GM19035 (cell line): ENCODE data around the gene SAMD1.

ENCODE experiments used
- ATAC-seq: cut with Tn5 transposase; IDR thresholded peaks from one replicate; pipeline ENCODE4 v1.9.1; 2021; ENCODE audit not compliant: unreplicated experiment

The SAMD1 gene

DNA sequence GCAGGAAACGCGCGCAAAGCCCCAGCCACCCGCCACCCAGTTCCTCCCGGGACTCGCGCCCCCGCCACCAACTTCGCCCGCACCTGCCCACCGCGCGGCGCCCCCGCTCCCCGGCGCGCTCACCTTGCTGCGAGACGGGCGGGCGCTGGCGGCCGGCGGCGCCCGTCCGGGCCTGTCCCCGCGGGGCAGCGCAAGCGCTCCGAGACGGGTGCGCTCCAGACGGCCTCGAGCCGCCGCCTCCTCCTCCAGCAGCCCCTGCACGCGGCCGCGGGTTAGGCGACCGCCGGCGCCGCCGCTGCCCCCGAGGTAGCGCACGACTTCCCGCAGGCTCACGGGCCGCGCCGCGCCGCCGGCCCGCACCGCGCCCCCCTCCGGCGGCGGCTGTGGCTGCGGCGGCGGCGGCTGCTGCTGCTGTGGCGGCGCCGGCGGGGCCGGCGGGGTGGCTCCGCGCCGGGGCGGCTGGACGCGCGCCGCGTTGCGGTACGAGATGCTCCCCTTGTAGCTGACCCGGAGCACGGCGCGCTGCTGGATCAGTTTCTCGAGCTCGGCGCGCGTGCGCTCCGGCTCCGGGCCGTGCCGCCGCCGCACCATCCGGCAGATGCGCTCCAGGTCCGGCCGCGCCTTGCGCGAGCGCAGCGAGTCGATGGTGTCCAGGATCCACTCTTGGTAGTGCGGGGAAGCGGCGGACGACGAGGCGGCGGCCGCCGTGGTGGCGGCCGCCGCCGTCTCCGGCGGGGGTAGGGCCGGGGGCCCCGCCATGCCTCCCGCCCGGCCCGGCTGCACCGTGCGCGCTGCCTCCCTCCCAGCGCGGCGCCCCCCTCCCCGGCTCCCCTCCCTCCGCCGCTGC lies 666 bp downstream of the SAMD1 start:
- ATAC-seq = no peak

- no peak for ATAC-seq
These were observed 1.2 kb downstream of the SAMD1 start for GRCh38 chr19:14089412-14089661.

- ATAC-seq = no peak
These were observed 1.7 kb downstream of the SAMD1 start for GRCh38 chr19:14088634-14089411.

DNA sequence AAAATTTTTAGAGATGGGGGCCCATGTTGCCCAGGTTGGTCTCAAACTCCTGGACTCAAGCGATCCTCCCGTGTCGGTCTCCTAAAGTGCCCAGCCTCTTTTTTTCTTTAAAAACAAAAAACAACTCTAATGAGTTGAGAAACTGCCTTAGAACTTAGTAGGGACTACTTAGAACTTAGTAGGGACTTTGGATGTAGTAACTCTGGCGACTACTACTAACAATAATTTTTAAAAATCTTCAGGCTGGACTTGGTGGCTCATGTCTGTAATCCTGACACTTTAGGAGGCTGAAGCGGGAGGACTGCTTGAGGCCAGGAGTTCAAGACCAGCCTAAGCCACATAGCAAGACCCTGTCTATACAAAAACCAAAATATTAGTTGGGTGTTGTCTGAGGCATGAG lies 4.5 kb downstream of the SAMD1 start:
- no peak for ATAC-seq

- ATAC-seq = no peak
These were observed 5.1 kb downstream of the SAMD1 start, which contains the start of gene C19orf67 for GRCh38 chr19:14085309-14085995. C19orf67 (minus strand) TSS chr19:14085783; CDS start chr19:14085627, 156 bp downstream.

DNA sequence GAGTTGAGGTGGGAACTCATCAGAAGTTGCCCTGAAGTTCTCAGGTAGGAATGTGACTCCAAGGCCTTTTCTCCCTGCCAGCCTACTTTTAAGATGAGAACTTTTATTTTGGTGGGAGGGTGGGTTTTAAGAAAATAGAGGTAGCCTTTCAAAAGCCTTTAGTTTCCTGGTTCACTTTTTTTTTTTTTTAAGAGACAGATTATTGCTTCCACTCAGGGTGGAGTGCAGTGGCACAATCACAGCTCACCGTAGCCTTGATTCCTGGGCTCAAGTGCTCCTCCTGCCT lies 7.9 kb downstream of the SAMD1 start:
- ATAC-seq = no peak

- ATAC-seq = peak; percentile 4
These were observed 8.5 kb downstream of the SAMD1 start for GRCh38 chr19:14081797-14082674.

DNA sequence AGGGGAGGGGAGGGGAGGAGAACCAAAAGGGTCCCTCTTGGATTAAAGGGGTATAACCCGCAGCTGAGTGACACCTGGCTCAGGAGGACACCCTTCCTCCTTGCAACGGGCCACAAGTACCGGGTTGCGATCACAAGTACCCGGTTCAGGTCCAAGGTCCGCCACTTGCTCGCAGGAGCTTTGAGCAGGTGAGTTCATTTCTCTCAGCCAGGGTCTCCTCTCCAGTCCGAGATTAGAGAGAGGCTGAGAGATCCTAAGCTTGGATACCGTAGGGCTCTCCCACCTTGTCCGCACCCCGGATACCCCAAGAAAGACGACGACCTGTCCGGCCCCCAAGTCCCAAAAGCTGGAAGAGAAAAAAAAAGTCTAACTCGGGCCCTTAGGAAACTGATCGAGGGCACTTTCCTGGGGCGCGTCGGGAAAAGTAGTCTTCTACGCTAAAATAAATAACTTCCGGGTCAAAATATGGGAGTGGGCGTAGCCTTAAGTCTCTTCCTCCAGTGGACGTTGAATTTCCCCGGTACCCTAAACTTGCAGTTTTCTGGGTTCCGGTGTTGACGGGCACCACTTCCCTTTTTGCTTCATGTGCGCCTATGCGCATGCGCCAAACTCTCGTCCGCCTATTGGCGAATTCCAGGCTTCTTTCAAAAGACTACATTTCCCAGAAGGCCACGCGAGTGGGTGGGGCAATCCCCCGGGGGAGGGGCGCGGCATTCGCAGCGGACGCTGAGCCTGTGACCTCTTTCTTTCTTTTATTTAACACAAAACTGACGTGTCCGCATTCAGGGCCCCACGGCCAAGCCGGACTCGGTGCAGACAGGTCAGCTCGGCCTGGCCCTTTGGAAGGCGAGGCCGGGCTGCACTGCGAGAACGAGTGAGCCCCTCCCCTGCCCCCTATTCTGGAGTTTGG lies 9.4 kb downstream of the SAMD1 start:
- peak; percentile 93 for ATAC-seq

DNA sequence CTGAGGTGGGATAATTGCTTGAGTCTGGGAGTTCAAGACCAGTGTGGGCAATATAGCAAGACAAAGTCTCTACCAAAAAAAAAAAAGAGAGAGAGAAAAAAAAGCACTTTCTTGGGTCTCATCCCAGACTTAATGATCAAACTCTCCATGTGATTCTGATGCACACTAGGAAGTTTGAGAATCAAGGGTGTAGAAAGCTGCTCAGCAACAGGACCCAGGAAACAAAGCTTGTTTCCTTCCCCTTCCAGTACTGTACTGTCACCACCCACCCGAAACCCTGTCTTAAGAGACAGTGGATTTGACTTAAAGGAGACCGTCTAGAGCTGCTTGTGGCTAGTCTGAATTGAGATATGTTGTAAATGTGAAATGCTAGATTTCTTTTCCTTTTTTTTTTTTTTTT lies 12.1 kb downstream of the SAMD1 start:
- no peak for ATAC-seq

GRCh38 chr19:14073925-14074838 lies 16.4 kb downstream of the SAMD1 start:
- no peak for ATAC-seq

GRCh38 chr19:14073261-14073924 lies 17.2 kb downstream of the SAMD1 start:
- peak; percentile 55 for ATAC-seq

- ATAC-seq = peak; percentile 3
These were observed 17.9 kb downstream of the SAMD1 start, which contains the start of gene MISP3 for GRCh38 chr19:14072535-14073260. MISP3 (plus strand) TSS chr19:14072786; CDS start chr19:14073310, 524 bp downstream.

DNA sequence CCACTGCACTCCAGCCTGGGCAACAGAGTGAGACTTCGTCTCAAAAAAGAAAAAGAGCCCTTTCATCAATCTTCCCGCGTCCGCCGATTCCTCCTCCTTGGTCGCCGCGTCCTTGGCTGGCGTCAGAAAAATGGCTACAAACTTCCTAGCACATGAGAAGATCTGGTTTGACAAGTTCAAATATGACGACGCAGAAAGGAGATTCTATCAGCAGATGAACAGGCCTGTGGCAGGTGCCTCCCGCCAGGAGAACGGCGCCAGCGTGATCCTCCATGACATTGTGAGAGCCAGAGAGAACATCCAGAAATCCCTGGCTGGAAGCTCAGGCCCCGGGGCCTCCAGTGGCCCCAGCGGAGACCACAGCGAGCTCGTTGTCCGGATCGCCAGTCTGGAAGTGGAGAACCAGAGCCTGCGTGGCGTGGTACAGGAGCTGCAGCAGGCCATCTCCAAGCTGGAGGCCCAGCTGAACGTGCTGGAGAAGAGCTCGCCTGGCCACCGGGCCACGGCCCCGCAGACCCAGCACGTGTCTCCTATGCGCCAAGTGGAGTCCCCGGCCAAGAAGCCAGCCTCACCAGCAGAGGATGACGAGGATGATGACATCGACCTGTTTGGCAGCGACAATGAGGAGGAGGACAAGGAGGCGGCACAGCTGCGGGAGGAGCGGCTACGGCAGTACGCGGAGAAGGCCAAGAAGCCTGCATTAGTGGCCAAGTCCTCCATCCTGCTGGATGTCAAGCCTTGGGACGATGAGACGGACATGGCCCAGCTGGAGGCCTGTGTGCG lies 20.1 kb downstream of the SAMD1 start:
- no peak for ATAC-seq

DNA sequence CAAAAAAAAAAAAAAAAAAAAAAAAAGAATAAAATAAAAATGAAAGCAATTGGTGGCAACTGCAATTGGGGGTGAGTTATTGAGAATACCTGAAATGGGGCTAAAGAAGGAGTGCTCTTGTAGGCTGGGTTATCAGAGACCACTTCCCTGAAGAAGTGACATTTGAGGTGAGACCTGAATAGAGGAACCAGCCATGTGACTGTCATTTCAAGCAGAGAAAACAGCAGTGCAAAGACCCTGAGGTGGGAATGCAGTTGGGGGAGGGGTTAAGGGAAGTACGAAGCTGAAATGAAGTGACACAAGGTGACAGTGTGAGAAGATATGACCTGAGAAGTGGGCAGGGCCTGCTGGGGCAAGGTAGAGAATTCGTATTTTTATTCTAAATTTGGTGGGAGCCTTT lies 24.4 kb downstream of the SAMD1 start:
- no peak for ATAC-seq

- ATAC-seq = no peak
These were observed 27.4 kb downstream of the SAMD1 start for GRCh38 chr19:14063105-14063504.

- no peak for ATAC-seq
These were observed 28.0 kb downstream of the SAMD1 start for GRCh38 chr19:14062558-14062855.
